Liver (tissue), 2 donors: ENCODE results near the gene ZNF700.

Experiments used
- TF ChIP-seq, protein P1 (sequence below): IDR thresholded peaks from 2 replicates; pipeline ENCODE4 v1.6.1; 2016; ENCODE audit warnings: antibody characterized with exemption
- TF ChIP-seq, protein P2 (sequence below): fragments of 150-350 bp; IDR thresholded peaks from 2 replicates; pipeline ENCODE4 v1.5.1; 2017; ENCODE audit warnings: improper control_type of control experiment, low read depth, low read length; ENCODE audit not compliant: missing input control
- TF ChIP-seq, protein P3 (sequence below): IDR thresholded peaks from 2 replicates; pipeline ENCODE4 v1.6.1; 2016; ENCODE audit warnings: antibody characterized with exemption
- donor health status: healthy.

DNA sequence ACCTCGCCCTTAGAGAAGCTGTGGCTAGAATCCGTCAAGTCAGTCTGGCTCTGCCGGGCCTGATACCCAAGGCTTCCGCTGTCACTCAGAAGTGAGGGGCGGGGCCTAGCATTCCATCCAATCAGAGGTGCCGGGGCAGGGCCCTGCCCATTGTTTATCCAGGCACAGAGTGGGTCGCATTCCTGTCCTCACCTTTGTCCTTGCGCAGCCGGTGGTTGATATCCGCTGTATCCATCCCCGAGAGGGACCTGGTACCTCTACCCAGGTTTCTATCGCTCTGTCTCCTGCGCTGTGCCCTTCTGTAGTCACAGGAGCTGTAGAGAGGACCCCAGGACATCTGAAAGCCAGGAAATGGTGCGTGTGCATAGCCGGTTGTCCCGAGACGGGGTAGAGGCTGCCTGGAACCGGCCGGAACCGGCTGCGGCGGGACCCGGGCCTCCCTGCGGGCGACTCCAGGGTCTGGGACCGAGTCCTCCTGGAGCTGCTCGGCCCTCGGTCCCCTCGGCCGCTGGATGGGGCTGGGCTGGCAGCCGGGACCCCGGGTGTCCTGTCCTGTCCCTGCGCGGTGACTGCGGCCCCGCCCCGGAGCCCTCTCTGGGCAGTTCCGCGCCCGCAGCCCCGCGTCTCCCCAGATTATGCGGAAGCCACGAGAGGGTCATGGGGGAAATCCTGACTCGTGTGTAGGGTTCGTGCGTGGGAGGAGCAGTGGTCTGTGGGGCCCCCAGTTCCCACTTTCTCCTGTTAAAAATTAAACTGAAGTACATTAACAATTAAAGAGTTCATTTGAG, 40.1 kb downstream of the ZNF700 start, which contains the start of gene ZNF763:
- TF ChIP-seq, protein P1, sequence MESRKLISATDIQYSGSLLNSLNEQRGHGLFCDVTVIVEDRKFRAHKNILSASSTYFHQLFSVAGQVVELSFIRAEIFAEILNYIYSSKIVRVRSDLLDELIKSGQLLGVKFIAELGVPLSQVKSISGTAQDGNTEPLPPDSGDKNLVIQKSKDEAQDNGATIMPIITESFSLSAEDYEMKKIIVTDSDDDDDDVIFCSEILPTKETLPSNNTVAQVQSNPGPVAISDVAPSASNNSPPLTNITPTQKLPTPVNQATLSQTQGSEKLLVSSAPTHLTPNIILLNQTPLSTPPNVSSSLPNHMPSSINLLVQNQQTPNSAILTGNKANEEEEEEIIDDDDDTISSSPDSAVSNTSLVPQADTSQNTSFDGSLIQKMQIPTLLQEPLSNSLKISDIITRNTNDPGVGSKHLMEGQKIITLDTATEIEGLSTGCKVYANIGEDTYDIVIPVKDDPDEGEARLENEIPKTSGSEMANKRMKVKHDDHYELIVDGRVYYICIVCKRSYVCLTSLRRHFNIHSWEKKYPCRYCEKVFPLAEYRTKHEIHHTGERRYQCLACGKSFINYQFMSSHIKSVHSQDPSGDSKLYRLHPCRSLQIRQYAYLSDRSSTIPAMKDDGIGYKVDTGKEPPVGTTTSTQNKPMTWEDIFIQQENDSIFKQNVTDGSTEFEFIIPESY = no peak
- TF ChIP-seq, protein P2, sequence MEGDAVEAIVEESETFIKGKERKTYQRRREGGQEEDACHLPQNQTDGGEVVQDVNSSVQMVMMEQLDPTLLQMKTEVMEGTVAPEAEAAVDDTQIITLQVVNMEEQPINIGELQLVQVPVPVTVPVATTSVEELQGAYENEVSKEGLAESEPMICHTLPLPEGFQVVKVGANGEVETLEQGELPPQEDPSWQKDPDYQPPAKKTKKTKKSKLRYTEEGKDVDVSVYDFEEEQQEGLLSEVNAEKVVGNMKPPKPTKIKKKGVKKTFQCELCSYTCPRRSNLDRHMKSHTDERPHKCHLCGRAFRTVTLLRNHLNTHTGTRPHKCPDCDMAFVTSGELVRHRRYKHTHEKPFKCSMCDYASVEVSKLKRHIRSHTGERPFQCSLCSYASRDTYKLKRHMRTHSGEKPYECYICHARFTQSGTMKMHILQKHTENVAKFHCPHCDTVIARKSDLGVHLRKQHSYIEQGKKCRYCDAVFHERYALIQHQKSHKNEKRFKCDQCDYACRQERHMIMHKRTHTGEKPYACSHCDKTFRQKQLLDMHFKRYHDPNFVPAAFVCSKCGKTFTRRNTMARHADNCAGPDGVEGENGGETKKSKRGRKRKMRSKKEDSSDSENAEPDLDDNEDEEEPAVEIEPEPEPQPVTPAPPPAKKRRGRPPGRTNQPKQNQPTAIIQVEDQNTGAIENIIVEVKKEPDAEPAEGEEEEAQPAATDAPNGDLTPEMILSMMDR = no peak
- TF ChIP-seq, protein P3, sequence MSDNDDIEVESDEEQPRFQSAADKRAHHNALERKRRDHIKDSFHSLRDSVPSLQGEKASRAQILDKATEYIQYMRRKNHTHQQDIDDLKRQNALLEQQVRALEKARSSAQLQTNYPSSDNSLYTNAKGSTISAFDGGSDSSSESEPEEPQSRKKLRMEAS = no peak
